Bronchial epithelial cell (primary cell): Measurements from ENCODE around the gene SHB. TPM values are rescaled to one million over a fixed set of nuclear protein-coding genes. Genes with fewer than 3 reads are reported as not detected.

ENCODE experiments used
- DNase-seq: peaks from one replicate; pipeline ENCODE4 v3.0.0-alpha.2; 2010; ENCODE audit warnings: low read depth
- FAIRE-seq: peaks from 2 replicates; lab custom pipeline; 2011; peaks lifted over from hg19 to GRCh38; lab: Jason Lieb, UNC
- H3K27me3 ChIP-seq: 2 replicates; pipeline ENCODE4 v1.5.1; 2011; ENCODE audit warnings: low read length; ENCODE audit not compliant: control insufficient read depth, insufficient read depth
- H3K36me3 ChIP-seq: 2 replicates; pipeline ENCODE4 v1.5.1; 2011; ENCODE audit warnings: low read length; ENCODE audit not compliant: control insufficient read depth, insufficient read depth
- H3K4me3 ChIP-seq: 2 replicates; pipeline ENCODE4 v1.5.1; 2011; ENCODE audit warnings: mild to moderate bottlenecking, low read depth, low read length, control low read depth
- CTCF ChIP-seq: IDR thresholded peaks from 2 replicates; pipeline ENCODE4 v1.5.1; 2011; ENCODE audit warnings: mild to moderate bottlenecking, moderate library complexity, low read length, control low read depth, inconsistent platforms; ENCODE audit not compliant: insufficient read depth, severe bottlenecking
- total RNA-seq: library from RNA; depleted of rRNA; stranded (reverse); fragments of >200 nt; gene quantifications from 2 replicates; pipeline ENCODE4 v1.2.1, GENCODE V29; 2014

Gene SHB
- total RNA-seq, 1 donor from 2014 or later: 14.5 TPM

- DNase-seq (no peak), FAIRE-seq (no peak)
- no peak for TF ChIP-seq CTCF
- Histone ChIP-seq H3K36me3 (peaks cover 4% of the 10 kb centered on the region), H3K27me3 (no peaks in the 10 kb centered on the region), H3K4me3 (no peak overlapping the region)
These were observed 83.0 kb downstream of the SHB start for GRCh38 chr9:37986001-37986400.

DNA sequence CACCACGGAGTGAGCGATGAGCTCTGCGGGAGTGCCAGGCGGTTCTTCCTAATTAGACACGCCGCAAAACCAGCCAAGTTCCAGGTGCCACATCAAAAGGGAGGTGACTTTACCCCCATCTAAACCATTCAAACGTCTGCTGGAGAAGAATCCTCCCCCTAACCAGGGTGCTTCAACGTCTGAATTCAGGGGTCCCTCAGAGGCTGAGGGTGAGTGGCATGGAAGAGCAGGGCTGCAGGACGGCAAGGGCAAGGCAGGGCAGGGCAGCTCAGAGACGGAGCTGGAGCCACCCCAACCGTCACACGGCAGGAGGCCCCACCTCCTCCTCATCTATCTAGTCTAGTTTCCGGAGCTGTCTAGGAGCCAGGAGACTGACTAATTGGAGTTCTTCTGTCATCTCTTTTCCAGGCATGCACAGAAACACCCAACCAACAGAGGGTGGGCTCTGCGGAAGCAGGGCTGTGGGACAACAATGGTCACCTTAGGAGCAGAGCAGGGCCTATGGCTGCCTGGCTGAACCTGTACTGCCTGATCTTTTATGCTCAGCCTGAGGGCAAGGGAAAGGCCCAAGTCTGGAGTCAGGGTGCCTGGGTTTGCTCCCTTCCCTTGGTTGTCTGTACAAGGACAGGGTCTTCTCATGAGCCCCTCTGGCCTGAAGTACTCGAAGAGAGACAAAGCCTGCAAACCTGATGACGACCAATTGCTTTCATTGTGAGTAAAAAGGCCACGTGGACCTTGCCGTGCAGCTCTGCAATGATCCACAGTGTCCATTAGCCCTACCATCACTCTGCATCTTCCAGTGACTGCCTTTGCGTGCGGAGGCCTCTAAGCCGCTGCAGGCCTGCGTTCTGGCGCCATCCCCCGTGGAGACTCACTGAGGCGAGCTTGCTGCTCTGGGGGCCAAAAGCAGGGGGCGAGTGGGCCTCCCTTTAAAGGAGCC, 84.1 kb downstream of the SHB start:
- FAIRE-seq: no peak
- H3K4me3 ChIP-seq: no peak overlapping the region
- peak; percentile 55 for DNase-seq
- peaks cover 4% of the 10 kb centered on the region for H3K36me3 ChIP-seq
- no peak for TF ChIP-seq CTCF
- no peaks in the 10 kb centered on the region for H3K27me3 ChIP-seq

- no peaks in the 10 kb centered on the region for H3K27me3 ChIP-seq
- no peak for DNase-seq
- H3K36me3 ChIP-seq: peaks cover 4% of the 10 kb centered on the region
- FAIRE-seq: no peak
- TF ChIP-seq CTCF: no peak
- no peak overlapping the region for H3K4me3 ChIP-seq
These were observed 84.8 kb downstream of the SHB start for GRCh38 chr9:37984278-37984671.

DNA sequence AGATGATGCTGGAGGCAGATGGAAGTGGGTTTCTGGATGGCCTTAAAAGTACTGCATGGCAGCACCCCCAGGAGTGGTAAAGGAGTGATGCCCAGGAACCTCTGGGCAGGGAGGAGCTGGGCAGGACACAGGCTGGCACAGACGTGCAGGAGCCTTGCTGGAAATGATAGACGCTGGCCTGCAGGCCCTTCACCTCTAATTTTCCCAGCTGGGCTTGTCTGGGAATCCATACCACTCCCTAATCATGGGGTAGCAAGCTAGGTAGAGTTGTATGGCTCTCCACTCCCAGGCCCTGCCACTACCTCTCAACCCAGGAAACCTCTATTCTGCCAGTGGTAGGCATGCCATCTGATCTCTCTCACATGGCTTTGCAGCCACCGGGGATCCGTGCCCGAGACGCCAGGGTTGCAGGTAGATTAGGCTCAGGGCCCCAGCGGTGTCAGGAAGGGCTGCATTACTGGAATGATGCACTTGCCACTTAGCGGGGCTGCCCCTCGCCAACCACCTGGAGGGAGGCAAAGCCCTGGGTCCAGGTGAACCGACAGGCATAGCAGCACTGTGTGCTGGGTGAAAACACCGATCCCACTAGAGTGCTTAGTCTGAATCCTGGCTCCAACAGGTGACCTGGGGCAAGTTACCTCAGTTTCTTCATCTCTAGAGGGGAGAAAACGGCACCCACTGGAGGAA, 85.5 kb downstream of the SHB start:
- no peak for TF ChIP-seq CTCF
- no peak for FAIRE-seq
- H3K4me3 ChIP-seq: no peak overlapping the region
- peaks cover 5% of the 10 kb centered on the region for H3K36me3 ChIP-seq
- no peaks in the 10 kb centered on the region for H3K27me3 ChIP-seq
- DNase-seq: no peak

DNA sequence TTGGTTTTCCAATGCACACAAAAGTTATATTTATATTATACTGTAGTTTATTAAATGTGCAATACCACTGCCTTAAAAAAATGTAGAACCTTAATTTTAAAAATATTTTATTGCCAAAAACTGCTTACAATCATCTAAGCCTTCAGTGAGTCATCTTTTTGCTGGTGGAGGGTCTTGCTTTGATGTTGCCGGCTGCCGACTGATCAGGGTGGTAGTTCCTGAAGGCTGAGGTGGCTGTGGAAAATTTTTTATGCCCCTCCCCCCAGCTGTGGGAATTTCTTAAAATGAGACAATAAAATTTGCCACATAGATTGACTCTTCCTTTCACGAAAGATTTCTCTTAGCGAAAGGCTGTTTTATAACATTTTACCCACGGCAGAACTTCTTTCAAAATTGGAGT, 89.2 kb downstream of the SHB start:
- FAIRE-seq: no peak
- peaks cover 3% of the 10 kb centered on the region for H3K36me3 ChIP-seq
- H3K4me3 ChIP-seq: no peak overlapping the region

More for the DNA sequence above, 89.2 kb downstream of the SHB start:
- H3K27me3 ChIP-seq: no peaks in the 10 kb centered on the region
- no peak for DNase-seq
- TF ChIP-seq CTCF: no peak
